GM18861 (cell line): ENCODE measurements around the gene NSUN6.
A peak's percentile ranks its signal among the peaks of the same experiment; 100 is the strongest.

Experiments
- ATAC-seq: cut with Tn5 transposase; IDR thresholded peaks from one replicate; pipeline ENCODE4 v1.9.1; 2021; ENCODE audit not compliant: unreplicated experiment

Gene NSUN6, protein sequence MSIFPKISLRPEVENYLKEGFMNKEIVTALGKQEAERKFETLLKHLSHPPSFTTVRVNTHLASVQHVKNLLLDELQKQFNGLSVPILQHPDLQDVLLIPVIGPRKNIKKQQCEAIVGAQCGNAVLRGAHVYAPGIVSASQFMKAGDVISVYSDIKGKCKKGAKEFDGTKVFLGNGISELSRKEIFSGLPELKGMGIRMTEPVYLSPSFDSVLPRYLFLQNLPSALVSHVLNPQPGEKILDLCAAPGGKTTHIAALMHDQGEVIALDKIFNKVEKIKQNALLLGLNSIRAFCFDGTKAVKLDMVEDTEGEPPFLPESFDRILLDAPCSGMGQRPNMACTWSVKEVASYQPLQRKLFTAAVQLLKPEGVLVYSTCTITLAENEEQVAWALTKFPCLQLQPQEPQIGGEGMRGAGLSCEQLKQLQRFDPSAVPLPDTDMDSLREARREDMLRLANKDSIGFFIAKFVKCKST

DNA sequence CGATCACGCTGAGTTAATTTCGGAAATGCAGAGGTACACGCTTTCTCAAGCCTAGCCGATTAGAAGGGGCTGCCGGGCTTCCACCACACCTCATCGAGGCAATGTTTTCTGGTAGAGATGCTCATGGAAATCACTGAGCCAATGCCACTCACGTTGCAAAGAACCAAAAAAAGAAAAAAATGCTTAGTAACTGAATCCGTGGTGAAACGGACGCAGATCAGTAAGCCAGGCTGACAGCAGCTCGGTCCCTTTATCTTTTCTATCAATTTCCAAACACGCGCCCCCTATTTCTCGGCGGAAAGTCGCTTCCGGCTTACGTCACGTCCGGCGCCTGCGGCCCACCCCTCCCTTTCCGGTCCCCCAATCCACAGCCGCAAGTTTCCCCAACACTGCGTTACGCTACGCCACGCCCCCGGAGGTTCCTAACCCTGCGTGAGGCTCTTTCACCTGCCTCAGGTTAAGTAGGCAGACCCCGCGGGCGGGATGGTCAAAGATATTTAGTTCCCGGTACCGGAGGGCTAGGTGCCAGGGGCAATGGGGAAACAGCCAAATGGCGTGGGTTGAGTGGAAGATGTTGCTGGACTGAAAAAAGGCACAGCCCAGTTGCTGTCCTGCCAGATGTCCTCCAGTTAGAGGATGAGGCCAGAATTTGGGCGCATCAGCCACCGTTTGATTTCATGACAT lies at the start of gene NSUN6:
TSS of gene NSUN6 (minus strand) at position 264 of the 684 bp plus-strand sequence. CDS start 384 bp downstream, outside the sequence.
- peak; percentile 93 for ATAC-seq

DNA sequence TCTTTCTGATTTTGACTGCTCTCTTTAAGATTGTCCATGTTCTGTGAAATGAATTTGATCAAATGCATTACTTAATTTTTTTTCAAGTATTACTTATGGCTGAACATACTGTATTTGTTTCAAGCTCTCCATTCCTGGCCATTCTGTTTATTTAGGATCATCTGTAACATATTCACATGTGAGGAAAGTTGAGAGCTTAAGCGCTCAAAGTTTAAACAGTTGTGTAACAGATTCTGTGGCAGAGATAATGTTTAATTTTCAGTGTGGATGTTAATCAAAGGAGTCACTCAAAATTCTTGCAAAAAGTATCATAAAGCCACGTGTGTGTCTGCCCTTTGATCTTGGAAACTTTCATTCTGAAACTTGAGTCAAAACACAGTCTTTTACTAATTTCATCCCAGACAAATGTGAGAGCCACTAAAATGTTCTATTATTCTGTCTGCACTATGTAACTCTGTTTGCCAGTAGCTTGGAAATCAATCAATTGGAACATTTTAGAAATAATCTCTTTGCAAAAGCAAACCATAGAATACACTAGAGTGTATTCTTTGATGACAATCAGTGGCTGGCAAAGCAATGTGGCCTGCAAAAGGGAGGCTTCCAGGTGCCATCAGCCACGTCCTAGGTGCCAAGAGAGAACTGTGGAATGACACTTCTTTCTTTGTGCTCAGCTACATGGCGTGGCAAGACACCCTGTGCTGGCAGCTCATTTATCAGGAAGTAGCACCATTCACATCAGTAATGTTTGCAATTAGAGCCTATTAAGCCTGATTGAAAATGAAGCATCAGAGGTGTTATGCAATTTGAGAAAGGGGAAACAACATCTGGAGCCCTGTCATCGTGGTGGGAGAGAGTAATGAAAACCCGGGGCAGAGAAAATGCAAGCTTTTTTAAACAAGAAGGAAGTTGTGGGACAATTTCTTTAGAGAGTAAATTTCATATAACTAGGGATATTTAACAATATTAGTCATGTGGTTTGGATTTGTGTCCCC lies 48.8 kb upstream of the NSUN6 start:
- ATAC-seq = no peak

DNA sequence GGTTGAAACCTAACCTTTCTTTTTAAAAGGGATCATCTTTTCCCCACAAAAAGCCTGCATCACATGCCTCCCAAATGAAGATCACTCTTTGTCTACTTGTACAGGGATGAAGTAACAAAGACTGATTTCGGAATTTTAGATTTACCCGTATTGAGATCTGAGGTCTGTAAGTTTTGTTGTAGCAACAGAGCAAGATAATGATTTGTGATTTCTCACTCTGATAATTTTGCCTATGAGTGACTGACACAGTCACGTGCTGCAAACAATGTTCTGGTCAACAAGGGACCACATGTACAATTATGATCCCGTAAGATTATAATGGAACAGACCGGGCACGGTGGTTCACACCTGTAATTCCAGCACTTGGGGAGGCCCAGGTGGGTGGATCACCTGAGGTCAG lies 39.2 kb upstream of the NSUN6 start:
- ATAC-seq = no peak

DNA sequence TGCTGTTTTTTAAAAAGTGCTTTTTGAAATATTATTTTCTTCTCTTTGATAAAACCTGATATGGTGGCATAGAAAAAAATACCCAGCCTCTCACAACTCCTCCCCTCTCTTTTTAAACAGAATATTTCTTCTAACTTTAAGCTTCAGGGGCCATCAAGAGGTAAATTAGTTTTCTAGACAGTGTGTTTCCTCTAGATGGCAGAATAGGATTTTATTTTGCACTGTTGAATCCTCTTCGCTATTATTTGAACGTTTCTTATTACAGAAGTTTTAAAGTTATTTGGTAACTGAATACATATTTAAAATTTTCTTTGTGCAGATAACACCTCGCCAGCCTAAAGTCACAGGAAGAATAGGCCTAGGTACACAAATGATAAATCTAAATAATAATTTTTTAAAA lies 38.1 kb upstream of the NSUN6 start:
- ATAC-seq = no peak

DNA sequence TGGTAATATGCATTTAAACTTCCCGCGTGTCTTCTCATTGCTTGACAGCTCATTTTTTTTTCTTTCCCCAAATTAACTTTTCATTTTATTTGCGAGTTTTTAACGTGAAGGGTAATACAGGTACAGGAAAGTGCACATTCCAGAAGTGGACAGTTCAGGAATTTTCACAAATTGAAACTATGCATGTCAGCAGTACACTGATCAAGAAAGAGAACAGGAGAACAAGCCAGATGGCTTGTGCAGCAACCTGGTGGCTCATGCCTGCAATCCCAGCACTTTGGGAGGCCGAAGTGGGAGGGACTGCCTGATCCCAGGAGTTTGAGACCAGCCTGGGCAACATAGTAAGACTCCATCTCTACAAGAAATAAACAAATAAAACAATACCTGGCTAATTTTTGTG lies 36.3 kb upstream of the NSUN6 start:
- no peak for ATAC-seq

DNA sequence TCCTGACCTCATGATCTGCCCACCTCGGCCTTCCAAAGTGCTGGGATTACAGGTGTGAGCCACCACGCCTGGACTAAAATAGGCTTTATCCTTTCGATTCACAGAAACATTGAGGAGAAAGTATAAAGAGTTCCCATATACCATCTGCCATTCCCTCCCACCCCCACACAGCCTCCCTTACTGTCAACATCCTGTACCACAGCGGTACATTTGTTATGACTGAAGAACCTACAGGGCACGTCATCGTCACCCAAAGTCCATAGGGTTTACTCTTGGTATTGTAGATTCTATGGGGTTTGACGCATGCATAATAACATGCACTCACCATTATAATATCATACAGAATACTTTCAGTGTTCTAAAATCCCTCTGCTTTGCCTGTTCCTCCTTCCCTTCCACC lies 35.8 kb upstream of the NSUN6 start:
- ATAC-seq = no peak

DNA sequence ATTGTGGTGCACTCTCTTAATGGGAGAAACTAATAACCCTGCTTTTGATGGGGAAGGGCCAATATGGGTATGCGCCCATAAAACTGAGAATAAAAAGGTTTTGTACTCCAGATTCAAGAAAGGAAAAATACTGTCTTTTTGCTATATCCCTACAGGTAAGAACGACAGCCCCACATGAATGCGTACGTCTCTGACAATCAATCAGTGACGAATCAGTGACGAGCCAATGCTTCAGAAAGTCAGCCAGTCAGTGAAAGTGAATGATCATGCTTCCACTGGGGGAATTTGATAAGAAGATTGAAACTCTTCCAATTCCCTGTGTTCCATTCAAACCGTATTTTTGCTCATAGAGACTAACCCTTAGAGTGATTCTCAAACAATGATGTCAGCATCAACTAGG lies 34.2 kb upstream of the NSUN6 start:
- ATAC-seq = no peak

DNA sequence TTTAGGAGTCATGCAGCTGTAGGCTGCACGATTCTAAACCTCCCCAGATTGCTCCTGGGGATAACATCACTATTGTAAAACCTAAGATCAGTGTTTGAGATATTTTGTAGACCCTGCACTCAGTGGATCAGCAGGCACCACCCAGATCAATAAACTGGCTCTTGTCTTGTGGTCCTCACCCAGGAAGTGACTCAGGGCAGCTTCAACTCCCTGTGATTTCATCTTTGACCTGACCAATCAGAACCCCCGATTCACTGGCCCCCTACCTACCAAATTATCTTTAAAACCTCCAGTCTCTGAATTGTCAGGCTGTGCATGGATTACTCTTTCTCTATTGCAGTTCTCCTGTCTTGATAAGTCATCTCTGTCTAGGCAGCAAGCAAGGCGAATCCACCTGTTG lies 33.6 kb upstream of the NSUN6 start:
- no peak for ATAC-seq

DNA sequence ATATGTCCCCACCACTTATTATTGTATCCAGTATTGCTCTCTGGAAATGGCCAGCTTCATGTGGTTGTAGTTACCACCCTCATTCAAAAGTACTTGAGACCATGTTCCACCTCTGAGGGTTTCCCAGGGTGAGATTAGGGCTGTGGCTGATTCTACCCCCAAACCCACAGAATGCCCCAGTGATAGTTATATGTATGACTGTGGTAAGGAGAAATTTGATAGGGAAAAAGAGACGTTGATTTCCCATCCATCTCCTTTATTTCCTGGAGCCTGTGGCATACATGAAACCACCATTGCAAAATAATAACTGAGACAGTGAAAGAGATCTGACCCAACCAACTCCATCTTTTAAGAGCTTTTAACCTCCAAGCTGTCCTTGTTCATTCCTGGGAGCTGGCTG lies 33.0 kb upstream of the NSUN6 start:
- ATAC-seq = no peak

DNA sequence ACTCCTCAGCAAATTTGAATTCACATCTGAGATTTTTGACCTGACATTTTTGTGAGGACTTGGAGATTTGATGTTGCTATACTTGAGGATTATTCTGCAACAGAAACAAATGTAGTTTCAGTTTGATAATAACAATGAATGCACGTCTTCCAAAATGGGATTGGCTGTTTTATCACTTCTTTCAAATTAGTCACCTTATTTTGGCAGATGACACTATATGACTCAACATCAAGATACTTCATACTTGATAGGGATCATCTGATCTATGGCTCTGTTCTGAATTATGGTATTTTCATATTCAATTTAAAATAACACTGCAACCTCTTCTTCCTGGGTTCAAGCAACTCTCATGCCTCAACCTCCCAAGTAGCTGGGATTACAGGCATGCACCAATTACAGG lies 32.0 kb upstream of the NSUN6 start:
- no peak for ATAC-seq

DNA sequence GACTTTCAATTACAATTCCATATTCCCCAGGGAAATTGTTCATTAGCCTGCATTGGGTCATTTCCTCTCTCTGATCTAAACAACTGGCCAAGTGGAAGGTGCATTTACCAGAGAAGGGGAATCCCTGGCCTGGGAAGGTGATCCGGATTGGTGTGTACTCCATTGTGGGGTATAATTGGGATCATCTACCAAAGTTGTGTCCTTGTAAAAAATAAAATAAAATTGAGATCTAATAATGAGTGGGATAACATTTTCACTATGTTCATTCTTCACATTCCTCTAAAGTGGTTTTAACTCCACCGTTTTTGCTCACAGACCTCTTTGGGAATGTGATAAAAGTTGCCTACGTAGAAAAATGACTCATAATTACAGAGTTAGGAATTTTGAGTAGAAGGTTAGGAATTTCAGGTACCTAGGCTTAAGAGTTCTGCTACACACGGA lies 30.6 kb upstream of the NSUN6 start:
- ATAC-seq = no peak

DNA sequence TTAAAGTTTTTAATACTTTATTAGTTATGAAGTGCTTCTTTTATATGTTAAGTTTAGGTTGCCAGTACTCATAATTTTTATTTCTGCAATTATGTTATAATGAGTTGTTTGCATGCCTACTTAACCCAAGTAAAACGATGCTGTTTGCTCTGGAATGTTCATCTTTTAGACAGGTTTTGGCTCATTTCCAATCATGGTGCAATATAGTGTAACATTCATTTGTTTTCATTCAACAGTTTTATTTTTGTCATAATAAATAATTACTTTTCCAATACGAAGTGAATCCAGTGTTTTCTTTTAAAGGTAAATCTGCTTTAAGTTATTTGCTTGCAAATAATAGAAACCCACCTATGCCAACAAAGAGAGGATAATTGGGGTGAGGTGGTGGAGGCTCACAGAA lies 30.0 kb upstream of the NSUN6 start:
- no peak for ATAC-seq

DNA sequence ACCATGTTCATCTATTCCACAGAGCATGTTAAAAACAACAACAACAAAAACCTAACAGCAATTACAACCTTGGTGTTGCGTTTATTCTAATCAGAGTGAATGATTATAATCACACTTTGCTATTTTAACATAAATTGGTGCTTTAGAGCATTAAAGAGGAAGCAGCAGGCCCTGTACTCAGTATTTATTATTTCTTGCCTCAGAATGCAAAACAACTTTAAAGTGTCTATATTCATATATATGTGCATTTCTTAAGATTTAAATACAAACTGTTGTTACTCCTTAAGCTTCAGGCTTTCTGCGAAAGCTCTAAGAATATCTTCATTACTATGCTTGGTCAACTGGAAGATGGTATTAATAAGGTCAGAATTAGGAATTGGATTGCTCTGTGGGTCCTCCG lies 29.4 kb upstream of the NSUN6 start:
- ATAC-seq = no peak

DNA sequence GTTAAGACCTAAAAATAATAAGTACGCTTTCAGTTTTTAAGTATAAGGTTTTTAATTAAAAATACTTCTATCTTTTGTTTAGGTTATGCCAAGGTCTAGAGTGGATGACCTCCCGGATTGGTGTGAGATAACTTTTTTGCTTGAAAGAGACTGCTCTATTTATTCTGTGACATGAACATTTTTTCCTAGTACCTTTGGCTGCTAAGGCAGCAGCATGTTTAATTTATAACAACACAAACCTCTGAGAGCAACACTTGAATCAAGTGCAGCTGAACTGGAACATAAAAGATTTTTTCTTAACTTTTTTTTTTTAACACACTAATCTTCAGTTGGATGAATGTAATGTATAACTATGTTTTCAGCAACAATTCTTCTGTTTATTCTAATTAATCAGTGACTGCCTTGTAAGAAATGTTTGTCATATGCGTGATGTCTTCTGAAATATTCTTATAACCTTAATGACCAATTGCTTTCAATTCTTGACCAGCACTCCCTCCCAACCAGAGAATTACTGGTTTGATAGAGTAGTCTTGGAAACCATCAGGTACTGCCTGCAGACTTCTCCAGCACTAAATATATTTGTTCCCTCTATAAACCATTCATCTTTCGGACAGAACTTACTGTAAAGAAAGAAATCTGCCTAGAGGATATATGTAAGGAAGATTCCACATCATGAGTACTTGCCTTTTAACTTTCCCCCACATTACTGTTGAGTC lies 23.9 kb upstream of the NSUN6 start:
- ATAC-seq = no peak

DNA sequence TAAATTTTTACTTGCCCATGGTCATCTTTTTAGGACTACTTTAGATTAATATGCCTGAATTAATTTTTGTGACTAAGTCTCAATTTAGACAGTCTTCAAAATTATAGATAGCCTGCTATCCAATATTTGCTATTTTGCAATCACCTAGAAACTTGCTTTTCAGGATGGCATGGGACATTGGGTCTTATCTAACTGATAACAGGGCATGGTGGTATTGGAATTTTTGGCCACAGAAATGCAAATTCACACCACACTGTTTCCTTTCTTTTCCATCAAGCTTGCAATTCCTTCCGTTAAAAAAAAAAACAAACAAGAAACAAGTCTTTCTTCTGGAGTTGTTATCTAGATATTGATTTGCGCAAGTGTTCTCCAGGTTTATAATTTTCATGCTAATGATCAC lies 16.6 kb upstream of the NSUN6 start:
- no peak for ATAC-seq

DNA sequence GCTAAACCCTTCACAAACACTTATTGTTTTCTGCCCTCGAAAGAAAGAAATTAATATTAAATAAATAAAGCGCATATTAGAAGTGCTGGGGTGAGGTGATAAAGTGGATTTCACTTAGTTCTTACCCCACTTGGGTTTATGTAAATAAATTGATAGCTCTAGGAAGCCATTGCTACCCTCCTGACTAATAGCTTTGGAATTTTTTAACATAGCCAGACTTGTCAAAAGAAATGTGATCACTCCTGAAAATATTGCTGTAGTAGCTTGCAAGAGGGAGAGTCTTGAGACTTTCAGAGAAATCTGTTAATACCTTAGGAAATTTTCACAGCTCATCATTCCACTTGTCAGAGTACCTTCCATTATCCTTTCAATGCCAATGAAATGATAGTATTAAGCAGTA lies 15.4 kb upstream of the NSUN6 start:
- ATAC-seq = no peak

DNA sequence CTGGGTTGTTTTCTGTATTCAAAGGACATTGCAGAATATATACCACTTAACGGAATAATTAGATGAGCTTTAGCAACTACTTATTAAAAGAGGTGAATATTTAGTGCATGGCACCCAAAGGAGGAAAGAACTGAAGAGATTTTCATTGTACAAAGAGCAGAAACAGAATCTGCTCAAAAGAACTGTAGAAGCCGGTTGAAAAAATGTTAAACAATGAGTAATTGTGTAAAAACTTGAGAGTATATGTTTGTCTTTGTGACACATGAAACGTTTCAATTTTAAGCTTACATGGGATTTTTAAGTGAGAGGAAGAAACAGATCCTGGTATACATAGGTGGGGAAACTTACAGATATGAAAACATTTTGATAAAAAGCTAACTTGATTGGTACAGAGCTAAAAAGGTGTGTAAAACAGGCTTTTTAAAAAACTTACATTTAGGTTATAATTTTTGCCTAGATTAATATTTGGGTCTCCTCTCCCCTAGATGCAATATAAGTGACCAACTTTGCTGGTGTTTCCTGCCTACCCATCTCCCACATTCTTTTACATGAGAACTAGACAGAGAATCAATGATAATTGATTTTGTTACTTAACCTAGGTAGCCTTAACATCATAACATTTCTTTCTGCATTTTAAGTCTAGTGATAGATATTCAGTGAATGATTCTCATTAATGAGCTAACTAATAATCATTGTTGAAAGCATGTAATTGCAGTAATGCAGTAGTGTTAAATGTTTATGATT lies 14.6 kb upstream of the NSUN6 start:
- ATAC-seq = no peak

DNA sequence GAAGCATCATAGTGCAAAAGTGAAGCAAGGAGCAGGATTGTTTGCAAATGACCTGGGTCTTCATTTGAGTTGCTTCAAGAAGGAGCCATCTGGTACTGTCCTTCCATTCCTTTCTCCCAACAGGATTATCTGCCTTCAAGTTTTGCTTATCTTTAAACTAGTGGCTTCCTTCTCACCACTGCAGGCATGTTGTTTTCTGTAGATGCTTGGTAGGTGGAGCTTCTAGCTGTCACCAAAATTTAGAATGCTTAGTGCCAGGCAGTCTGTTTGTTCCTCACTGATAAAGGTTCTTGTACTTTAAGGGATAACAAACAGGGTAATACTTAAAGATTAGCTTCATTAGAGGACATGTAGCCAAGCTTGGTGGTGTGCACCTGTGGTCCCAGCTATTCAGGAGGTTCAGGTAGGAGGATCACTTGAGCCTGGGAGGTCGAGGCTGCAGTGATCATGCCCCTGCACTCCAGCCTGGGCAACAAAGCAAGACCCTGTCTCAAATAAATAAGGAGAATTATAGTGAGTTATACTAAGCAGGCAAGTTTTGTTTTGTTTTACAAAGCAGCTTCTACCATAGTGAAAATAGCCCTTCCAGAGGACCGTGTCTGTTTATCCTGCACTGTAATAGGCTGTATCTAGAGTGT lies 13.6 kb upstream of the NSUN6 start:
- ATAC-seq = no peak

DNA sequence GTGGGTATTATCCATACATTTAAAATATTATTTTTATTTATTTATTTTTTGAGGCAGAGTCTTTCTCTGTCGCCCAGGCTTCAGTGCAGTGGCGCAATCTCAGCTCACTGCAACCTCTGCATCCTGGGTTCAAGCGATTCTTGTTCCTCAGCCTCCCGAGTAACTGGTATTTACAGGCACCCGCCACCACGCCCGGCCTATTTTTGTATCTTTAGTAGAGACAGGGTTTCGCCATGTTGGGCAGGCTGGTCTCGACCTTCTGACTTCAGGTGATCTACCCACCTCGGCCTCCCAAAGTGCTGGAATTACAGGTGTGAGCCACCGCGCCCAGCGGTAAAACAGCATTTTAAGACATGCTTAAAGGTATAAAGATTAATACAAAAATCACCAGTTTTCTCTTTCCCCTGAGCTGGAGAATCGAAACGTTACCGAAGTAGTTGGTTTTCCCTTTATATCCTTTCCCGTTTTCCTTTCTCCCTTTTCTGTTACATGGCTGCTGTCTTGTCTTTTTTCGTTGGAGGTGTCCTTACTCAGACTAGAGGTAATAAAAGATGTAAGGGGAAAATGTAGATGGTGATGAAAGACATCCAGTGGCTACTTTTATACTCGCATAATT lies 9.5 kb upstream of the NSUN6 start:
- ATAC-seq = no peak
